ENCODE data around the gene PKN1.

Gene PKN1

DNA sequence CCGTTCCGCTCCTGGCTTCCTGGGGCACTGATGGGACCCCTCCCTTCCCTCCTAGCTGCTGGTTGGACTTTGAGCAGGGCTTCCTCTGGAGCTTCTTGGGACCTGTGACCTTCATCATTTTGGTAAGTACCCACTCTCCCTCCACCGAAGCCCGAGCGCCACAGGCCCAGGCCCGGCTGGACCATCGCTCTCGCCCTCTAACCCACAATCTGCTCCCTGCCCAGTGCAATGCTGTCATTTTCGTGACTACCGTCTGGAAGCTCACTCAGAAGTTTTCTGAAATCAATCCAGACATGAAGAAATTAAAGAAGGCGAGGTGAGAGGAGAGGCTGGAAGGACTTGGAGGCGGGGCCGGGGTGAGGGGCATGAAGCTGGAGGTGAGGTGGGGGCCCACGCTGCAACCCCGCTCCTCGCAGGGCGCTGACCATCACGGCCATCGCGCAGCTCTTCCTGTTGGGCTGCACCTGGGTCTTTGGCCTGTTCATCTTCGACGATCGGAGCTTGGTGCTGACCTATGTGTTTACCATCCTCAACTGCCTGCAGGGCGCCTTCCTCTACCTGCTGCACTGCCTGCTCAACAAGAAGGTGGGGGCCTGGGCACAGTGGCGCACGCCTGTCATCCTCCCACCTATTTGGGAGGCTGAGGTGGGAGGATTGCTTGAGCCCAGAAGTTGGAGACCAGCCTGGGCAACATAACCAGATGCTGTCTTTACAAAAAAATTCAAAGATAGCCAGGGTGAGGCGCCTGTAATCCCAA lies 26.3 kb upstream of the PKN1 start:
- DNase-seq: no peak

DNA sequence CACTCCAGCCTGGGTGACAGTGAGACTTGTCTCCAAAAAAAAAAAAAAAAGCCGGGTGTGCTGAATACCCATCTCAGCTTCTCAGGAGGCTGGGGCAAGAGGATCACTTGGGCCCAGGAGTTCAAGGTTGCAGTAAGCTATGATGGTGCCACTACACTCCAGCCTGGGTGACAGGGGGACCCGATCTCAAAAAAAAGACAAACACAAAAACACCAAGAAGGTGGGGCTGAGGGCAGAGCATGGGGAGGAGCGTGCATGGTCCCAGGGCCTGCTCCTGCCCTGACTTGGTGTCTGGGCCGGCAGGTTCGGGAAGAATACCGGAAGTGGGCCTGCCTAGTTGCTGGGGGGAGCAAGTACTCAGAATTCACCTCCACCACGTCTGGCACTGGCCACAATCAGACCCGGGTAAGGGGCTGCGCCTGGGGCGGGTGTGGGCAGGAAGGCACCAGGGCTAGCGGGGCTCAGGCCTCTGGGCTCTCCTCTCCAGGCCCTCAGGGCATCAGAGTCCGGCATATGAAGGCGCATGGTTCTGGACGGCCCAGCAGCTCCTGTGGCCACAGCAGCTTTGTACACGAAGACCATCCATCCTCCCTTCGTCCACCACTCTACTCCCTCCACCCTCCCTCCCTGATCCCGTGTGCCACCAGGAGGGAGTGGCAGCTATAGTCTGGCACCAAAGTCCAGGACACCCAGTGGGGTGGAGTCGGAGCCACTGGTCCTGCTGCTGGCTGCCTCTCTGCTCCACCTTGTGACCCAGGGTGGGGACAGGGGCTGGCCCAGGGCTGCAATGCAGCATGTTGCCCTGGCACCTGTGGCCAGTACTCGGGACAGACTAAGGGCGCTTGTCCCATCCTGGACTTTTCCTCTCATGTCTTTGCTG lies 25.3 kb upstream of the PKN1 start:
- no peak for DNase-seq

DNA sequence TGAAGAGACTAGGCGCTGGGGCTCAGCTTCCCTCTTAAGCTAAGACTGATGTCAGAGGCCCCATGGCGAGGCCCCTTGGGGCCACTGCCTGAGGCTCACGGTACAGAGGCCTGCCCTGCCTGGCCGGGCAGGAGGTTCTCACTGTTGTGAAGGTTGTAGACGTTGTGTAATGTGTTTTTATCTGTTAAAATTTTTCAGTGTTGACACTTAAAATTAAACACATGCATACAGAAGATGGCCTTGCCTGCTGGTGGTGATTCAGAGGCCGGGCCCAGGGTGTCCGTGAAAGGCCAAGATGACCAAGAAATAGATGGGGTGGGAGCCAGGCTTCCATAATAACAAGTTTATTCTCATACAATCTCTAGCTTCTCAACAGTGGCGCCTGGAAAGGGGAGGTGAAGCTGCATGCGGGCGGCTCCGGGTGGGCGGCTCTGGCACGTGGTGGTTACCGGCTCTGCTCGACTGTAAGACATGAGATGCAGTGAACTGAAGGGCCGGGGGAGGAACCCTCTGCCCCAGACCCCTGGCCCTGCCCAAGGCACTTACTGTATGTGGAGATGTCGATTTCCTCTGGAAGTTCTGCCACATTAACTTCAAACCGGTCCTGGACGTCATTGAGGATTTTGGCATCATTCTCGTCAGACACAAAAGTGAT lies 24.5 kb upstream of the PKN1 start:
- no peak for DNase-seq

DNA sequence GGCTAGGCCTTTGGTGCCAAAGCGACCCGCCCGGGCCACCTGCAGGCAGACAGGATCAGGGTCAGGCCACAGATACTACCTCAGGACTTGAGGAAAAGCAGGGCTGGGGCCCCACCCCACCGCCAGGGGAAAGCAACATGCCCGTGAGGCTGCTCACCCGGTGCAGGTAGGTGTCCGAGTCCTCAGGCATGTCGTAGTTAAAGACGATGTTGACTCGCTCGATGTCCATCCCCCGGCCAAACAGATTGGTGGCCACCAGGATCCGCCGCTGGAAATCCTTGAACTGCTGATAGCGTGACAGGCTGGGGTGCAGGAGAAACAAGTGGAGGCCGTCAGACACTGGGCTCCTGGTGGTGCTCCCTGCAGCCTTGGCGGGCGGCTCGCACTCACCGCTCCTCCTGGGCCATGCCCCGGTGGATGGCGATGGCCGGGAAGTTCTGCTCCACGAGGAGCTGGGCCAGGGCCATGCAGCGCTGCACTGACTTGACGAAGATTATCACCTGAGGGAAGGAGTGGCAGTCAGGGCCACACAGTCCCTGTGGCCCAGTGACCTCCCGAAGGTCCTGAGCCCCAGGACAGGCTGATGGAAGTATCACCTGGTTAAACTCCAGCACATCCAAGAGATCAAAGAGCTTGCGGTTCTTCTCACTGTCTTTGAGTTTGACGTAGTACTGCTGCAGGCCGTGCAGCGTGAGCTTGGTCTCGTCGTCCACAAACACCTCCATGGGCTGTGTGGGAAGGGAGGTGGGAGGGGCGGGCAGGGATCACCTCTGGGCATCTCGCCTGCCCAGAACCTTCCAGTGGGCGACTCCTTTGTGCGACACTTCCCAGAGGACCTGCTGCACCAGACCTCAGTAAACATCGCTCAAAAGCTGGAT lies 23.7 kb upstream of the PKN1 start:
- DNase-seq: no peak

DNA sequence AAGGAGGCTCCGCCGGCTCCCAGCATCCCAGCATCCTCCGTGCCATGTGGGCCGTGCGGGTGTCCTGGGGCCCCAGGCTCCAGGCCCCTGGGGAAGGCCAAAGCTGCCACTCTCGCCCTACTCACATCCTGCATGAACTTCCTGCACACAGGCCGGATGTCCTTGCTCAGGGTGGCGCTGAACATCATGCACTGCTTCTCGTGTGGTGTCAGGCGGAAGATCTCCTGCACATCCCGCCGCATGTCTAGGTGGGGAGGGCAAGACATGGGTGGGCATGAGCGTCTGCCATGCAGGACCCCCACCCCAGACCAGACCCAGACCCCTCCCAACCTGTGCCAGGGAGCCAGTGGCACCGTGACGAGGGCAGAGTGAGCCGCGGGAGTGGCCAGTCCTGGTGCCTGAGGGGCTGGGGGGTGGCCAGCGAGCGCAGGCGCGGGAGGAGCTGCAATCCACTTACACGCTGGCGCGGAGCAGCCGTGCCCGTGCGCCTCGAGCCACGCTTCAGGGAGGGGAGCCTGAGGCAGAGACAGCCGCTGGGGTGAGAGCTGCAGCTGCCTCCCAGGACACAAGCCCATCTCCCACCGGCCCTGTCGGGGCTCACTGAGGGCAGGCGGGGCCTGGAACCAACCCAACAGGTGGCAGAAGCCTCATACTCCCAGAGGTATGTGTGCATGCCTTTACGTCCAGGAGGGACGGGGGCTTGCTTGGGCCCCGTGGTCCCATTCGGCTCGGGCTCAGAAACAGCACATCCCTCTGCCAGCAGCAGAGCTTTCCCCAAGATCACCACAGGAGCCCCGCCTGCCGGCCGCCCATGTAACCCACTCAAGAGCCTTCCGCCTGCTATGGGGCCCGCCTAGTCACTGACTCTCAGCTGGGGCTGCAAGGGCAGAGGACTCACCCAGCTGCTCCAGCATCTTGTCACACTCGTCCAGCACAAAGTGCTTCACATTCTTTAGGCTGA lies 22.7 kb upstream of the PKN1 start:
- DNase-seq: no peak

DNA sequence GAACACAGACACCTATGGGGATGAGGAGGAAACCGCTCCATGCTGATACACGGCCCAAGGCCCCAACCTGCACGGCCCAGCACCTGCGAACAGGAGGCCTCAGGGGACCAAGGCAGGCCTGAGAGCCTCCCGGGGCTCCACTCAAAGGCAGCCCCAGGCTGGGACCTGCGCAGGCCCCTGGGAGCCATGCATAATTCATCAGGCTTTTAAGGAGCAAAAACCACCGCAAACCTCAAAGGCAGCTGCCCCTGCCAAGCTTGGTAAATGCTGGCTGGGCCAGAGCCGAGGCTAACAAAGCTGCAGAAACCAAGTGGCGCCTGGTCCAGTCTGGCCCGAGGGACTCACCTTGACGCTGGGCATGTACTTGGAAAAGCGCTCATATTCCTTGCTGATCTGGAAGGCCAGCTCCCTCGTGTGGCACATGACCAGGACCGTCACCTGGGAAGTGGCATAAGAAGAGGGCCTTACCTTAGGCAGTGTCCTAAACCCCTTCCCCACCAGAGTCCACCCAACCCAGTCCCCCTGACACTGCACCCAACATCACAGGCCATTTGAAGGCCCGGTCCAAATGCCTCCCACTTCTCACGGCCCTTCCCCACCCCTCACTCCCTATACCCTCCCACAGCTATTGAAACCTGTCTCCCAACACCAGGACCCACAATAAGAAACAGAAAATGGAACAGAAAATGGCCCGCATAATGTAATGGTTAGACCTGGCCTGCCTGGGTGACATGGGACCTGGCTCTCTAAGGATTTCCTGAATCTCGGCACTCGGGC lies 21.8 kb upstream of the PKN1 start:
- DNase-seq: no peak

DNA sequence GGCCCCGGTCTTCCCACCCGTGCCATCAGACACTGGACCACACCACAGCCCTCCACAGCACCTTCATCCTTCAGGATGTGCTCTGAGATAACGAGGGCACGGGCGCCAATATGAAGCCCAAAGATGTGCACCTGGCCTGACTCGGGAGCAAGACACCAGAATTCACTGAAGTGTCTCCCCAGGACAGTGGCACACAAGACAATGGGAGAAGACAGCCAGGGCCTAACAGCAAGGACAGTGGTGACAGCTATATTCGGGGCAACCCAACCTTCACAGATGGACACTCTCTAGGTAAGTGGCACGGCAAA lies 21.2 kb upstream of the PKN1 start:
- DNase-seq: no peak

DNA sequence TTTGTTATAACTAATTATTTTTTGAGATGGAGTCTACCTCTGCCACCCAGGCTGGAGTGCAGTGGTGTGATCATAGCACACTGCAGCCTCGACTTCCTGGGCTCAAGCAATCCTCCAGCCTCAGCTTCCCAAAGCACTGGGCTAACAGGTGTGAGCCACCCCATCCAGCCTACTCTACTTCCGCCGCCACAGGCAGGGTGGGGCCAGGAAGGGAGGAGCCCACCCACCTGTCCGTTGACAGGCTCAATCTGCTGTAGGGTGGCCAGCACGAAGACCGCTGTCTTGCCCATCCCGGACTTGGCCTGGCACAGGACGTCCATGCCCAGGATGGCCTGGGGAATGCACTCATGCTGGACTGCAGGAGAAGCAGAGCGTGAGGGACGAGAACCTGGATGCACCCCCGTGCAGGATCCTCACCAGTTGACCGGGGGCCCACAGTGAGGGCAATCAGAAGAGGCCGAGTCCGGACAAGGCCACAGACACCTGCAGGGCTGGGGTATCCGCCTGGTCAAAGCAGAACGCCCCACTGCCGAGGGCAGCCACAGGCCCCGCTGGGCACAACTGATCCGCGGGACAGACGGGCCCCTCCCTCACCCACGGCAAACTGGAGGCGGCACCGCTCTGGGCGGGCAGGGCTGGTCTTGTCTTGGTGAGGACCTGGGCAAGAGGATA lies 20.6 kb upstream of the PKN1 start:
- DNase-seq: no peak

DNA sequence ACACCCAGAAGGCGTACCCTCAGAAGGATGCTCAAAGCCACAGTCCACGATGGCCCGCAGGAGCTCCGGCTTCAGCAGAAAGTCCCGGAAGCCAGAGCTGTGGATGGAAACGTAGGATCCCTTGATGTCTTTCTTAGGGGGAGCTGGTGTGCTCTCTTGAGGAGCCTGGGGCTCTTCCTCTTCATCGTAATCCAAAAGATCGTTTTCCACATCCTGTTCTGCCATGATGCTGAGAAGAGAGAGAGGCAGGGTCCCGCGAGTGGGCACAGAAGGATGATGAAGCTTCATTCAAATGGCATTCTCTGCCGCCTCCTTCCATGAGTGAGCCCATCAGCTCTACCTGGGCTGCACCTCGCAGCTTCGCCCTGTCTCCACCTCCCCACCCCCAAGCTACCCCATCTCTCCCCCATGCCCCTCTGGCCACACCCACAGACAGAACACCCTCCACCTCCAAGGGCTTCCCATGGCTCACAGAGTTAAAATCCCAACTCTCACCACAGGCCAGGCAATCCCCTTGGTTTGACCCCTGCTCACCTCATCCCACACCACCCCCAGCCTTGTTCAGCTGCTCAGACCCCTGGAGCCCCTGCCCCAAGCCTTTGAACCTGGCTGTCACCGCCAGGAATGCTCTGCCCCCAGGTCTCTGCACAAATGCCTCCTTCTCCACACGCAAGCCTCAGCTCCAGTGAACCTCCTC lies 20.0 kb upstream of the PKN1 start:
- no peak for DNase-seq

DNA sequence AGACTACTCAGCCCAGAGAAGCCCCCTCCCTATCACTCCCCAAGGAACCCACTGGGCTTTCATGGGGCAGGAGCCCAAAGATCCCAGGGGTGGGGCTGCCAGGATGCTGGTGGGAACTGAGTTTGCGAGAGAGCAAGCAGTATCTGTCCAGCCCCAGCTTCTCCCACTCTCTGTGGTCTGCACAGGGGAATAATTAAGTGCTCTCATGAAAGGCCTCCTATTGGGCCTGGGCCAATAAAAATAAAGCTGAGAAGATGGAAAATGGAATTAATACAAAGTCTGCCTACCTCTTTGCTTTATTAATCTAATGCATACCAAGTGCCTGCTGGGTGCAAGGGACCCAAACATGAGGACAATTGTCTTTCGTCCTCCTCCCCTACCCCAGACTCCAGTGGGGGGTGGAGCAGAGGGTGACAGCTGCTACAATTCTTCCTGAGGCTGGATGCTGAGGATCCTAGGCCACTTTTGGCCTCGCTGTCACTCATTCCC lies 19.4 kb upstream of the PKN1 start:
- DNase-seq: no peak

DNA sequence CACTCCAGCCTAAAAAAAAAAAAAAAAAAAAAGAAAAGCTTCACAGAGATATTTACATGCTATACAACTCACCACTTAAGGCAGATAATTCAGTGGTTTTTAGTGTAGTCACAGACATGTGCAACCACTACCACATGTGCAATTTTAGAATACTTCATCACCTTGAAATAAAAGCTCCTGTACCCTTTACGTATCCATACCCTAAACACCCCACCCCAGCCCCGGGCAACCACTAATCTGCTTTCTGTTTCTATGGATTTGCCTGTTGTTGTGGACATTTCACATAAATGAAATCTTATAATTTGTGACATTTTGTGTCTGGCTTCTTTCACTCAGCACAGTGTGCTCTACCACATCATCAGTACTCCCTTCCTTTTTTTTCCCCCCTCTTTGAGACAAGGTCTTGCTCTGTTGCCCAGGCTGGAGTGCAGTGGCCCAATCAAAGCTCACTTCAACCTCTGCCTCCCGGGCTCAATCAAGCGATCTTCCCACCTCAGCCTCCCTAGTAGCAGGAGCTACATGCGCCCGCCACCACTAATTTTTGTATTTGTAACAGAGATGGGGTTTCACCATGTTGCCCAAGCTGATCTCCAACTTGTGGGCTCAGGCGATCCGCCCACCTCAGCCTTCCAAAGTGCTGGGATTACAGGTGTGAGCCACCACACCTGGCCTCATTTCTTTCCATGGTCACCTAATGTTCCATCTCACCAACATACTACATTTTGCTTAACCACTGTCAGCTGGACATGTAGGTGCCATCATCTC lies 18.0 kb upstream of the PKN1 start:
- DNase-seq: no peak

DNA sequence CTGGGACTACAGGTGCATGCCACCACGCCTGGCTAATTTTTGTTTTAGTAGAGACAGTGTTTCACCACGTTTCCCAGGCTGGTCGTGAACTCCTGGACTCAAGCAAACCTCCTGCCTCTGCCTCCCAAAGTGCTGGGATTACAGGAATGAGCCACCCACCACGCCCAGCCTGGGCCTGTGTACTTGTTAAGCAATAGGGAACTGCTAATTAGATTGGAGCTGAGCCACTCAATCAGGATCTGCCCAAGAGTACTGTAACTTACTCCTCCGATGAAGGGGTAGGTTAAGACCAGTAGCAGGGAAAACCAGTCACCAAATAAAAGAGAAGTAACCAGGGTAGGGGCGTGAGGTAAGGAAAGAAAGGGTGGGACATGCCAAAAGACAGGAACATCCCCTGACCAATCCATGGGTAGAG lies 16.3 kb upstream of the PKN1 start:
- DNase-seq: no peak

DNA sequence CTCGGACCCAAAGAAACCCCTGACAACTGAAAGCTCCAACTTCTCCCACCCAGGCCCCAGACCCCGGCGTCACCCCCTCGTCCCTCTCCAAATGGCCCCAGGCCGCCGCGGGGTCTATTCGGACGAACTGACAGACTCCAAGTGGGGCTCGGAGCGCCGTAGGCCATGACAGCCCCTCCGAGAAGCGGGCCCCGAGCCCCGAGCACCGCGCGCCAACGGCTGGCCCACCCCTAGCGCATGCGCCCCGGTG lies 14.3 kb upstream of the PKN1 start:
- DNase-seq: no peak

DNA sequence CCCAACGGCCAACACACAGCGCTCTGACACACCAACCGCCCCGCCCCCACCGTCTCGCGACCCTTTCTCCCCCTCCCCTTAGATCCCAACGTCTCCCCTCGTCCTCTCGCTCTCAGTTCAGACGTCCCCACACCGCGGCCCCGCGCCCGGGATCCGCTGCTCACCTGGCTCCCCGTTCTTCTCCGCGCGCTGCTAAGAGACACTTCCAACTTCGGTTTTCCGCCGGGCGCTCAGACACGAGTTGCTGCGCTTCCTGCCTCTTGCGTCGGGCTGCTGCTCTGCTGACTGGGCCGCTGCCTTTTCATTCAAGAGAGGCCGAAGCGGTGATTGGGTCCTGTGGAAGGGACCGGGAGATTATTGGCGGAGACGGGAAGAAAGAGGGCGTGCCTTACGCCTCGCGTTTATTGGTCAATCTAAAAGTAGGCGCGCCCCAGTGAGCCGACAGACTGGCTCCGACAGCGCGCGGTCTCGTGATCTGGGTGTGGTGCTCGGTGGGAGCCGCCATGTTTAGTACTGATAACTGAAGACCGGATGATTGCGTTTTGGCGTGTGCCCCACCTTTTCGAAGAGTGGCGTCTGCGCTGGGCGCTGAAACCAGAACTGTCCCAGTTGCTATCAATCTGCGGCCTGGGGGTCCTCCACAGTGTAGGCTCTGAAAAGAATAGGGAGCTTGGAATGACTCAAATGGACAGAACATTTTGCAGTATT lies 13.8 kb upstream of the PKN1 start, which contains the start of gene DDX39A:
TSS of gene DDX39A (minus strand) at position 236 of the 708 bp plus-strand sequence. CDS start 6,121 bp downstream, outside the sequence.
- DNase-seq: peak; percentile 99

DNA sequence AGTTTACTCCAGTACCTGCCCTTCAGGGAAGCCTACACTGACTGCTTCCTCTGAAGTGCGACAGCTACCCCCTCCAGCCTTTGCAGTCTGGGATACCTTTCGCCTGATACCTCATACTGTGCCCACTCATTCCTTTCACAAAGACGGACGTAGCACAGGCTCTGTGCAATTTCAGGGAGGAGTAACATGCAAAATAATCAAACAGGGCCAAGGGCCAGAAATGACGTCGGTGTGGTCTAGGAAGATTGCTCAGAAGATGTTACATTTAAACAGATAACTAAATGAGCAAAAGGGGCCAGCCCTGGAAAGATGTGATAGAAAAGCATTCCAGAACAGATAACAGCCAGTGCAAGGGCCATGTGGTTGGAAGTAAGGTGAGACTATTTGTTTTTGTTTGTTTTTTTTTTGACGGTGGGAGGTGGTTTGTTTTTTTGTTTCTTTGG lies 7.4 kb upstream of the PKN1 start:
- DNase-seq: no peak

DNA sequence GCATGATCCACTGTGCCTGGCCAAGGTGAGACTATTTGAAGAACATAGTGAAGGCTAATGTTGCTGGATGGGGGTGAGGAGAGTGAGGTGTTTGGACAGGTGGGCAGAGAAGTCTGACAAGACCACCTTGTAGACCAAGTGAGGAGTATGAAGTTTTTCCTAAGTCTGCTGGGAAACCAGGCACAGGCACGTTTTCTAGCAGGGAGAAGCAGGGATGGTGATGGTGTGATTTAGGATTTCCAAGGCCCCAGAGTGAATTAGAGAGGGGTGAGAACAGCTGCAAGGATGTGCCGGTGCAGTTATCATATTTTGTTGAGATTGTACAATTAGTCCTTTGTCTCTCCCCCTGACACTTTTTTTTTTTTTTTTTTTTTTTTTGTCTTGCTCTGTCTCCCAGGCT lies 5.6 kb upstream of the PKN1 start:
- DNase-seq: no peak

DNA sequence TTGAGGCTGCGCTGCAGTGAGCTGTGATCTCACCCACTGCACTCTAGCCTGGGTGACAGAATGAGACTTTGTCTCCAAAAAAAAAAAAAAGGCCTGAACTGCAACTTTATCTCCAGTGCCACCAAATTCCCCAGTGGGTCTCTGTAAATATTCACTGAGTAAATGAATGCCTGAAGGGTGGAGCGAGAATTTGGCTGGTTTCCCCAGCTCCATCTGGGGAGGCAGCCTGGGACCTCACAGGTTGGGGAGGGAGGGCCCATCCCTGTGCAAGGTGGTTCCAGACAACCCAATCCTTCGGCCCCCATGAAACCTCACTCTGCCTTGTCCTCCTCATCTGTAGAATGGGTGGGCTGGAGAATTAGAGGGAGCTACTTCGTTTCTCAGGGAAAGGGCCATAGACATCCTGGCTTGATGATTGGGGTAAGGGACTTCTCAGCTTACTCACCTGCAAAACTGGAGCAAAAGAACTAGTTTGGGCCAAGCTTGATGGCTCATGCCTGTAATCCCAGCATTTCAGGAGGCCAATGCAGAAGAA lies 4.2 kb upstream of the PKN1 start:
- no peak for DNase-seq

DNA sequence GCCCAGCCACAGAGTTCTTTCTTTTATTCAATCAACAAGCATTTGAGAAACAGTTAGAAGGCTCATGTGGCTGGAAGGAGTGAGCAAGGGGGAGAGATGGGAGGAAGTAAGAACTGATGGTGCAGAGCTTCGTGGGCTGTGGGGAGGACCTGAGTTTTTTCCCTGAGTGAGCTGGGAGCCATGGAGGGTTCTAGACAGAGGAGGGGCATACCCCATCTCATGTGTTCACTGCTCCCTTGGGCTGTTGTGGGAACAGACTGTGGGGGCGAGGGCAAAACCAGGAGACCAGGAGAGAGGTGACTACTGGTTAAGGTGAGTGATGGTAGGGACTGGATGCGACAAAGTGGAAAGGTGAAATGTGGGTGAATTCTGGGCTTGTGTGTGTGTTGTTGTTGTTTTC lies 2.4 kb upstream of the PKN1 start:
- DNase-seq: no peak
